ENCODE results near the gene EME1. TPM values are rescaled to one million over a fixed set of nuclear protein-coding genes. Genes with fewer than 3 reads are reported as not detected.
"Not testable (repeated sequence)": the region's sequence is repeated elsewhere in the genome, so short reads cannot be mapped to it uniquely, and the experiment has no call there.

Gene EME1
- total RNA-seq, 2 donors from 2014 or later: 0.23 to 13.6 TPM

DNA sequence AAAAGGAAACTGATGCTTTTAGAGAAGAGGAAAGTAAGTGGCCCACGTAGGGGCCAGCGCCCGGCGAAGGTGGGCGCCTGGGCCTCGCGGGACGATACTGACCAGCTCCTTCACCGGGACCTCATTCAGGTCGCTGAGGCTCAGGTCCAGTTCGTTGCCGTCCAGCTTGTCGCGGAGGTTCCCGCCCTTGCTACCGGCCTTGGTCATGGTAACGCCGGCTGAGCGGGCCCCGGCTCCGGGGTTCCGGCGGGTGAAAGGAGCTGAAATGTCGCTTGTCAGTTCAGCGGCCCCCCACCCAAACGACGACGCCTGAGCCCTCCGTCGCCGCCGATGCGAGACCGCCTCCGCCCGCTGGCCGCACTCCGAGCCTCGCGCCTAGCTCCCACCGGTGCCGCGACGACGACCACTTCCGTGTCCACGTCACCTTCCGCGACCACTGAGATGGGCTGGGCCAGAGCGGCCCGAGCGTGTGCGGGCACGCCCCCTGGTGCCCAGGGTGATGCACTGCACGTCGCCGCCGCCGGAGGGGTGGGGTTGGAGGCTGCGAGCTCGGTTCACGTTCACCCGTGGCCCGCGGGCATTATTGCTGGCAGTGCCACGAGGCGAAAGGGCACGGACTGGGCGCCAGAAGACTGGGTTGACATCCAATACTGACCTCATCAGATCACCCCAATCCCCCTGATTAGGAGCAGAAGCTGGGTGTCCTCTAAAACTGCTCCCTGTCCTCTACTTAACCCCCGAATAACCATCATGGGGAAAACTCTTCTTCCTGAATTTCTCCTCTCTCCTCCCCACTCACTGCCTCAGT is 24.3 kb downstream of the EME1 start, which contains the start of gene LRRC59:
Gene LRRC59 (minus strand): TSS at position 413 of the 808 bp plus-strand sequence. CDS start 206 bp downstream, at position 207.
- WGBS: 1% methylated on average over 45 of the region's 70 CpGs
- H3K4me3 ChIP-seq: peak within 1 kb of the TSS; percentile 78 to 86
- H3K9me3 ChIP-seq: no peaks in the 10 kb centered on the region
- H3K36me3 ChIP-seq: peaks cover 4 to 16% of the 10 kb centered on the region in 2 donors
- peak; percentile 76 for DNase-seq (ENCODE audit: low spot score)
- H3K27me3 ChIP-seq (replicated peaks; ENCODE audit: insufficient read depth): no peaks in the 10 kb centered on the region
- peaks cover 12% of the 10 kb centered on the region for H3K4me1 ChIP-seq (replicated peaks)
- intact Hi-C loops (cut with DNase I): no loop called here
- peak within 1 kb of the TSS; percentile 51 to 72 for H3K27ac ChIP-seq
- TF ChIP-seq POLR2AphosphoS5 (IDR thresholded peaks at IDR 0.05): peak; percentile 92
- peak; percentile 47 for TF ChIP-seq POLR2A (IDR thresholded peaks at IDR 0.05)
- TF ChIP-seq, protein P1, sequence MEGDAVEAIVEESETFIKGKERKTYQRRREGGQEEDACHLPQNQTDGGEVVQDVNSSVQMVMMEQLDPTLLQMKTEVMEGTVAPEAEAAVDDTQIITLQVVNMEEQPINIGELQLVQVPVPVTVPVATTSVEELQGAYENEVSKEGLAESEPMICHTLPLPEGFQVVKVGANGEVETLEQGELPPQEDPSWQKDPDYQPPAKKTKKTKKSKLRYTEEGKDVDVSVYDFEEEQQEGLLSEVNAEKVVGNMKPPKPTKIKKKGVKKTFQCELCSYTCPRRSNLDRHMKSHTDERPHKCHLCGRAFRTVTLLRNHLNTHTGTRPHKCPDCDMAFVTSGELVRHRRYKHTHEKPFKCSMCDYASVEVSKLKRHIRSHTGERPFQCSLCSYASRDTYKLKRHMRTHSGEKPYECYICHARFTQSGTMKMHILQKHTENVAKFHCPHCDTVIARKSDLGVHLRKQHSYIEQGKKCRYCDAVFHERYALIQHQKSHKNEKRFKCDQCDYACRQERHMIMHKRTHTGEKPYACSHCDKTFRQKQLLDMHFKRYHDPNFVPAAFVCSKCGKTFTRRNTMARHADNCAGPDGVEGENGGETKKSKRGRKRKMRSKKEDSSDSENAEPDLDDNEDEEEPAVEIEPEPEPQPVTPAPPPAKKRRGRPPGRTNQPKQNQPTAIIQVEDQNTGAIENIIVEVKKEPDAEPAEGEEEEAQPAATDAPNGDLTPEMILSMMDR (IDR thresholded peaks at IDR 0.05): peak; percentile 89 to 98 (median 96)

DNA sequence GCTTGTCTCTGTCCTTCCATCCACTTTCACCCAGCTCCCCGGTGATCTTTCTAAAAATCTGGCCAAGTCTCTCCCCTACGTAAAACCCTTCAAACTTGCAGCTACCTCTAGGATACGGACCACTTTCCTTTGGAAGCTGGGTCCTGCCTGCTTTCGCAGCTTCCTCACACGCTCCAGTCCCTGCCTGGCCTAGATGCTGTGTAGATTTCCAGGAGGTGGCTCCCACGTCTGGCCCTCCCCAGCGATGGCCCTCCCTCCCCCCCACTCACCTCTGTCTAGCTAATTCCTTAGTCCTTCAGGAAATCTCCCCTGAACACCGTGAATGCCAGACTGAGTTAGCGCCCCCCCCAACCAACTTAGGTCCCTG is 24.9 kb downstream of the EME1 start:
- no peak for DNase-seq (ENCODE audit: low spot score)
- Histone ChIP-seq H3K9me3 (no peaks in the 10 kb centered on the region), H3K27ac (no peak overlapping the region), H3K4me1 (replicated peaks) (peaks cover 12% of the 10 kb centered on the region), H3K4me3 (no peak overlapping the region), H3K27me3 (replicated peaks; ENCODE audit: insufficient read depth) (no peaks in the 10 kb centered on the region), H3K36me3 (peaks cover 0 to 10% of the 10 kb centered on the region in 2 donors)
- intact Hi-C loops (cut with DNase I): no loop called here
- TF ChIP-seq POLR2A (IDR thresholded peaks at IDR 0.05): no peak
- TF ChIP-seq, protein P1 (IDR thresholded peaks at IDR 0.05): no peak
- TF ChIP-seq POLR2AphosphoS5 (IDR thresholded peaks at IDR 0.05): no peak
- WGBS: 59% methylated on average over 9 of the region's 9 CpGs

DNA sequence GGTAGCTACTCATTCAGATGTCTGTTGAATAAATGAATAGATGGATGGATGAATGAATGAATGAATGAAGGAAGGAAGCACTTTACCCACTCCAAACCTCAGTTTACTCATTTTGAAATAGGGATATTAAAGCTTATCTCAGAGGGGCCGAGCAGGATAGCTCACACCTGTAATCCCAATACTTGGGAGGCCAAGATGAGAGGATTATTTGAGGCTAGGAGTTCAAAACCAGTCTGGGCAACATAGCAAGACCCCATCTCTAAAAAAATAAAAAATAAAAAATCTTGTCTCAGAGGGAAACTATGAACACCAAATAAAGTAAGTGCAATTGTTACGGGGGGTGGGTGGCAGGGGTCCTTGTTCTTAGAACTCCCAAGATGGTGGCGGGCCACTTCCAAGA is 25.6 kb downstream of the EME1 start:
- peaks cover 12% of the 10 kb centered on the region for H3K4me1 ChIP-seq (replicated peaks)
- H3K27ac ChIP-seq; DNase-seq (ENCODE audit: low spot score); H3K4me3 ChIP-seq; intact Hi-C loops (cut with DNase I); H3K36me3 ChIP-seq; H3K27me3 ChIP-seq (replicated peaks; ENCODE audit: insufficient read depth); H3K9me3 ChIP-seq: not testable (repeated sequence)
- 97% methylated on average over 3 of the region's 3 CpGs for WGBS

DNA sequence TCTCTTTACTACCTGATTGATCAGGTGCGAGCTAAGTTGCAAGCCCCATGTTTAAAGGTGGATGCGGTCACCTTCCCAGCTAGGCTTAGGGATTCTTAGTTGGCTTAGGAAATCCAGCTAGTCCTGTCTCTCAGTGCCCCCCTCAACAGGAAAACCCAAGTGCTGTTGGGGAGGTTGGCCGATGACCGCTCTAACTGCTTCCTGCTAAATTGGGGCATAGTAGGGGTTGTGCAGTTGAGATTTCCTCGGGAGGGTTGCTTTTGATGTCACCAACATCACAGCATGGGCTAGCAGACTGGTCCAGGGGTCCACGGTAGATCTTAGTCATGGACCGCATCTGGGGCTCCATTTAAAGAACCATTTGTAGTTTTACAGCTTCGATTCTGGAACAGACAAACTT is 26.6 kb downstream of the EME1 start:
- DNase-seq (ENCODE audit: low spot score); H3K9me3 ChIP-seq; H3K36me3 ChIP-seq; H3K27me3 ChIP-seq (replicated peaks; ENCODE audit: insufficient read depth); H3K4me3 ChIP-seq; intact Hi-C loops (cut with DNase I); H3K27ac ChIP-seq: not testable (repeated sequence)
- 89% methylated on average over 8 of the region's 8 CpGs for WGBS
- peaks cover 12% of the 10 kb centered on the region for H3K4me1 ChIP-seq (replicated peaks)

DNA sequence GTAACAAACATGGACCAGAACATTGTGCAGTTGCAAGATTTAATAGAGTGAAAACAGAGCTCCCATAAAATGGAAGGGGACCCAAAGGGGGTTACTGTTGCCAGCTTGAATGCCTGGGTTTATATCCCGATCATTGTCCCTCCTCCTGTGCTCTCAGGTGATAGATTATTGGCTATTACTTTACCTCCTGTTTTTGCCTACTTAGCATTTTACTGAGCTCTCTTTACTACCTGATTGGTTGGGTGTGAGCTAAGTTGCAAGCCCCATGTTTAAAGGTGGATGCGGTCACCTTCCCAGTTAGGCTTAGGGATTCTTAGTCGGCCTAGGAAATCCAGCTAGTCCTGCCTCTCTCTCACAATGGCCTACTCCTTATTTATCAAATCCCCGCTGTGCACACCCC is 32.3 kb downstream of the EME1 start:
- not testable (repeated sequence) for H3K4me1 ChIP-seq (replicated peaks)

DNA sequence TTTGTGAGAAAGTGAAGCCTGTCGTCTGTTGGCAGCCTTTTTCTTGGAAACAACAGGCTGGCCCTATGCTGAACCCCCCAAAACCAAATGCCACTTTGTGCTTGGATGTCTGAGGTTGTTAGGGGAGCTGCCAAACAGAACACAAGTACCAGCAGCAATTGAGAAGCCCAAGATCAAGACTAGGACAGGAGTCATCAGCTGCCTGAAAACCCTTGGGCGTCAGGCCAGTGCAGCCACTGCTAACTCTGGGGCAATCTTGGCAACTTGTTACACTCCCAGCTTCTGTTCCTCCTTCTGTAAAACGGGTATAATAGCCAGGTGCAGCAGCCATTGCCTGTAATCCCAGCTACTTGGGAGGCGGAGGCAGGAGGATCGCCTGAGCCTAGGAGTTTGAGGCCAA is 33.5 kb downstream of the EME1 start:
- H3K4me1 ChIP-seq (replicated peaks): no peaks in the 10 kb centered on the region
- no peak for DNase-seq (ENCODE audit: low spot score)
- H3K27ac ChIP-seq: no peak overlapping the region
- TF ChIP-seq POLR2A (IDR thresholded peaks at IDR 0.05): no peak
- TF ChIP-seq, protein P1 (IDR thresholded peaks at IDR 0.05): no peak
- TF ChIP-seq POLR2AphosphoS5 (IDR thresholded peaks at IDR 0.05): no peak
- H3K9me3 ChIP-seq: no peaks in the 10 kb centered on the region
- H3K36me3 ChIP-seq: no peaks in the 10 kb centered on the region
- intact Hi-C loops (cut with DNase I): no loop called here
- no peak overlapping the region for H3K4me3 ChIP-seq
- WGBS: 73% methylated on average over 5 of the region's 5 CpGs
- no peaks in the 10 kb centered on the region for H3K27me3 ChIP-seq (replicated peaks; ENCODE audit: insufficient read depth)

More for the DNA sequence above, 32.3 kb downstream of the EME1 start:
- DNase-seq (ENCODE audit: low spot score); H3K9me3 ChIP-seq; H3K4me3 ChIP-seq; H3K27me3 ChIP-seq (replicated peaks; ENCODE audit: insufficient read depth); H3K27ac ChIP-seq; intact Hi-C loops (cut with DNase I); H3K36me3 ChIP-seq: not testable (repeated sequence)
- WGBS: 74% methylated on average over 4 of the region's 4 CpGs

Data from prostate gland (tissue), 2 donors.